Sigmoid colon (tissue), 7 donors: ENCODE measurements around the gene BBS4. TPM values are rescaled to one million over a fixed set of nuclear protein-coding genes. Genes with fewer than 3 reads are reported as not detected.

Source experiments
- DNase-seq: peaks from one replicate; pipeline ENCODE4 v3.0.0-alpha.2; 2019
- H3K27ac ChIP-seq, 4 donors: fragments of 200-600 bp; sonication (generic); one replicate each; pipeline ENCODE4 v1.5.1; 2016 to 2019; ENCODE audit warnings: mild to moderate bottlenecking in 1 of 4
- H3K27me3 ChIP-seq, 3 donors: fragments of 200-600 bp; sonication (generic); one replicate each; pipeline ENCODE4 v1.5.1; 2019; ENCODE audit warnings: mild to moderate bottlenecking in 1 of 3
- H3K36me3 ChIP-seq, 4 donors: fragments of 200-600 bp; sonication (generic); one replicate each; pipeline ENCODE4 v1.5.1; 2016 to 2019
- H3K4me1 ChIP-seq, 4 donors: fragments of 200-600 bp; sonication (generic); one replicate each; pipeline ENCODE4 v1.5.1; 2017 to 2019
- H3K4me3 ChIP-seq, 4 donors: fragments of 200-600 bp; sonication (generic); one replicate each; pipeline ENCODE4 v1.5.1; 2017 to 2019; ENCODE audit warnings: mild to moderate bottlenecking in 2 of 4, moderate library complexity in 1 of 4
- H3K9me3 ChIP-seq, 4 donors: fragments of 200-600 bp in 3 of 4; sonication (generic) in 3 of 4; one replicate each; pipeline versions ENCODE4 v1.5.1 to v1.6.1; 2013 to 2019
- CTCF ChIP-seq, 4 experiments: fragments of 450-650 bp in 3 of 4; fragments of 200-600 bp in 1 of 4; IDR thresholded peaks; one replicate each; pipeline ENCODE4 v1.5.1; 2016 to 2019; ENCODE audit warnings: antibody characterized with exemption in 4 of 4, mild to moderate bottlenecking in 3 of 4, moderate library complexity in 2 of 4
- EP300 ChIP-seq, 4 donors: sonication (generic); formaldehyde crosslinking; IDR thresholded peaks; one replicate each; pipeline ENCODE4 v1.6.1; 2017; ENCODE audit warnings: antibody characterized with exemption in 4 of 4
- POLR2A ChIP-seq, 2 donors: fragments of 450-650 bp; IDR thresholded peaks; one replicate each; pipeline ENCODE4 v1.6.1; 2016; ENCODE audit warnings: antibody characterized with exemption in 2 of 2, mild to moderate bottlenecking in 2 of 2, moderate library complexity in 2 of 2
- POLR2AphosphoS5 ChIP-seq, 4 donors: sonication (generic); formaldehyde crosslinking; IDR thresholded peaks; one replicate each; pipeline ENCODE4 v1.6.1; 2017; ENCODE audit warnings: antibody characterized with exemption in 4 of 4
- WGBS, 2 donors: extraction: QIAGEN DNeasy Blood & Tissue Kit; methylation state at CpG; one replicate each; pipeline ENCODE4 v1.1.7; 2013; 5-methylcytosine and 5-hydroxymethylcytosine counted together
- intact Hi-C: fragments of 100-400 bp; cut with DNase I; formaldehyde crosslinking; loops from one replicate; pipeline ENCODE4 v1.15.1; 2023
- polyA plus RNA-seq, 3 donors: library from polyadenylated mRNA; stranded (reverse); fragments of 200-250 nt; gene quantifications; one replicate each; pipeline ENCODE4 v1.2.3, GENCODE V29; 2013
- total RNA-seq, 4 donors: library from RNA; depleted of rRNA; stranded (reverse); fragments of >200 nt; gene quantifications; one replicate each; pipeline ENCODE4 v1.1.0, GENCODE V29; 2016
- donor health status: healthy with polysubstance abuse.
- donor health status: Bipolar disorder and iron deficiency.
- donor health status: healthy.

Gene BBS4
- total and polyA plus RNA-seq, 7 donors: 4.4 to 34.3 (median 18.3) TPM

- no peak for DNase-seq
- Histone ChIP-seq H3K4me1 (peaks cover 0 to 27% (median 20%) of the 10 kb centered on the region in 4 donors), H3K27ac (peak overlapping the region; percentile 92 to 97 (median 94)), H3K36me3 (no peaks in the 10 kb centered on the region), H3K27me3 (no peaks in the 10 kb centered on the region), H3K9me3 (no peaks in the 10 kb centered on the region), H3K4me3 (no peak overlapping the region)
- intact Hi-C loops: loop anchor here (2.0 kb wide), 2 partner anchors 267 to 295 kb away; partner anchors contain the start of gene NEO1
- no peak for TF ChIP-seq CTCF (IDR thresholded peaks at IDR 0.05)
- 79 to 80% methylated on average over 4 of the region's 4 CpGs for WGBS, 2 donors
These were observed 99.4 kb downstream of the BBS4 start for GRCh38 chr15:72785432-72785831.

GRCh38 chr15:72785841-72786240, 99.8 kb downstream of the BBS4 start:
- 93 to 94% methylated on average over 2 of the region's 2 CpGs for WGBS, 2 donors
- Histone ChIP-seq H3K9me3 (no peaks in the 10 kb centered on the region), H3K4me3 (no peak overlapping the region), H3K27ac (peak overlapping the region in 1 of 4 donors; percentile 12), H3K4me1 (peaks cover 0 to 27% (median 20%) of the 10 kb centered on the region in 4 donors), H3K27me3 (no peaks in the 10 kb centered on the region), H3K36me3 (no peaks in the 10 kb centered on the region)
- intact Hi-C loops: loop anchor here (2.0 kb wide), 2 partner anchors 267 to 295 kb away; partner anchors contain the start of gene NEO1
- TF ChIP-seq POLR2A (IDR thresholded peaks at IDR 0.05): no peak
- TF ChIP-seq EP300 (IDR thresholded peaks at IDR 0.05): no peak
- no peak for TF ChIP-seq CTCF (IDR thresholded peaks at IDR 0.05)
- no peak for TF ChIP-seq POLR2AphosphoS5 (IDR thresholded peaks at IDR 0.05)
- DNase-seq: no peak

GRCh38 chr15:72786242-72786641, 100.2 kb downstream of the BBS4 start:
- no peaks in the 10 kb centered on the region for H3K9me3 ChIP-seq
- no peak for TF ChIP-seq POLR2A (IDR thresholded peaks at IDR 0.05)
- TF ChIP-seq EP300 (IDR thresholded peaks at IDR 0.05): no peak
- TF ChIP-seq CTCF (IDR thresholded peaks at IDR 0.05): no peak
- no peak for TF ChIP-seq POLR2AphosphoS5 (IDR thresholded peaks at IDR 0.05)
- H3K36me3 ChIP-seq: no peaks in the 10 kb centered on the region
- WGBS, 2 donors: 92 to 96% methylated on average over 4 of the region's 4 CpGs
- no peak overlapping the region for H3K4me3 ChIP-seq
- H3K27me3 ChIP-seq: no peaks in the 10 kb centered on the region
- no peak for DNase-seq
- peaks cover 0 to 24% (median 20%) of the 10 kb centered on the region in 4 donors for H3K4me1 ChIP-seq
- intact Hi-C loops: no loop called here
- H3K27ac ChIP-seq: peak overlapping the region in 1 of 4 donors; percentile 12

GRCh38 chr15:72786676-72787345, 100.8 kb downstream of the BBS4 start:
- DNase-seq: no peak
- H3K4me1 ChIP-seq: peaks cover 0 to 18% (median 17%) of the 10 kb centered on the region in 4 donors
- H3K27ac ChIP-seq: peak overlapping the region in 1 of 4 donors; percentile 3
- no peak overlapping the region for H3K4me3 ChIP-seq
- H3K27me3 ChIP-seq: no peaks in the 10 kb centered on the region
- H3K36me3 ChIP-seq: no peaks in the 10 kb centered on the region
- no peaks in the 10 kb centered on the region for H3K9me3 ChIP-seq
- TF ChIP-seq POLR2AphosphoS5 (IDR thresholded peaks at IDR 0.05): no peak
- no peak for TF ChIP-seq CTCF (IDR thresholded peaks at IDR 0.05)
- TF ChIP-seq POLR2A (IDR thresholded peaks at IDR 0.05): no peak
- TF ChIP-seq EP300 (IDR thresholded peaks at IDR 0.05): no peak
- 90 to 91% methylated on average over 8 of the region's 8 CpGs for WGBS, 2 donors
- intact Hi-C loops: no loop called here
